ENCODE data around the gene ESF1.

GRCh38 chr20:13794667-13795066 is 9.9 kb upstream of the ESF1 start:
- TF ChIP-seq CTCF (IDR thresholded peaks at IDR 0.05) (no peak), EP300 (IDR thresholded peaks at IDR 0.05) (no peak), POLR2AphosphoS5 (IDR thresholded peaks at IDR 0.05) (no peak), POLR2A (IDR thresholded peaks at IDR 0.05) (no peak)

All from upper lobe of left lung (tissue), 4 donors.